GM21825 (cell line): Measurements from ENCODE around the gene DCLRE1A.

Source experiments
- ATAC-seq: cut with Tn5 transposase; IDR thresholded peaks from one replicate; pipeline ENCODE4 v1.9.1; 2021; ENCODE audit warnings: mild to moderate bottlenecking, moderate library complexity; ENCODE audit not compliant: unreplicated experiment

The DCLRE1A gene

GRCh38 chr10:113801569-113801968 is 52.3 kb downstream of the DCLRE1A start:
- ATAC-seq: no peak

GRCh38 chr10:113791691-113792090 is 62.2 kb downstream of the DCLRE1A start:
- ATAC-seq: no peak

GRCh38 chr10:113788604-113789083 is 65.2 kb downstream of the DCLRE1A start:
- peak; percentile 91 for ATAC-seq
